Activated CD8-positive, alpha-beta memory T cell treated with anti-CD3 and anti-CD28 coated beads for 1 hour (primary cell): ENCODE results near the gene LRTM2.
"Not testable (repeated sequence)": the region's sequence is repeated elsewhere in the genome, so short reads cannot be mapped to it uniquely, and the experiment has no call there.

Experiments
- DNase-seq, 2 donors: peaks; one replicate each; pipeline ENCODE4 v3.0.0-alpha.2; 2020; ENCODE audit warnings: low read depth in 1 of 2; ENCODE audit errors: extremely low read depth in 1 of 2

LRTM2 gene

GRCh38 chr12:1811281-1811947 is 9.0 kb upstream of the LRTM2 start:
- no peak for DNase-seq

GRCh38 chr12:1811948-1812291 is 8.4 kb upstream of the LRTM2 start:
- no peak for DNase-seq

- DNase-seq, result no peak
These were observed 7.6 kb upstream of the LRTM2 start for GRCh38 chr12:1812650-1813302.

GRCh38 chr12:1814266-1814665 is 6.1 kb upstream of the LRTM2 start:
- no peak for DNase-seq

GRCh38 chr12:1815108-1815507 is 5.3 kb upstream of the LRTM2 start:
- DNase-seq, result no peak

GRCh38 chr12:1815814-1816729 is 4.3 kb upstream of the LRTM2 start:
- DNase-seq, result no peak

- DNase-seq, result no peak
These were observed 3.5 kb upstream of the LRTM2 start for GRCh38 chr12:1816730-1817348.

- DNase-seq, result not testable (repeated sequence)
These were observed 2.4 kb upstream of the LRTM2 start for GRCh38 chr12:1817928-1818327.

- DNase-seq, result no peak
These were observed 1.3 kb upstream of the LRTM2 start for GRCh38 chr12:1819050-1819449.

- no peak for DNase-seq
These were observed 794 bp upstream of the LRTM2 start for GRCh38 chr12:1819571-1819970.

- no peak for DNase-seq
These were observed 529 bp downstream of the LRTM2 start for GRCh38 chr12:1820896-1821291.

GRCh38 chr12:1821805-1822204 is 1.4 kb downstream of the LRTM2 start:
- no peak for DNase-seq

GRCh38 chr12:1822699-1823098 is 2.3 kb downstream of the LRTM2 start:
- no peak for DNase-seq

- no peak for DNase-seq
These were observed 2.9 kb downstream of the LRTM2 start for GRCh38 chr12:1823237-1823636.

- no peak for DNase-seq
These were observed 5.2 kb downstream of the LRTM2 start for GRCh38 chr12:1825382-1826102.

- DNase-seq, result no peak
These were observed 6.0 kb downstream of the LRTM2 start for GRCh38 chr12:1826401-1826800.

- DNase-seq, result no peak
These were observed 6.7 kb downstream of the LRTM2 start for GRCh38 chr12:1826867-1827705.

GRCh38 chr12:1827826-1828805 is 7.8 kb downstream of the LRTM2 start:
- no peak for DNase-seq

- DNase-seq, result no peak
These were observed 8.5 kb downstream of the LRTM2 start for GRCh38 chr12:1828856-1829255.
